DND-41 (cell line): ENCODE results near the gene RNASE8.

Source experiments
- ATAC-seq: fragments of 200-7000 bp; cut with Tn5 transposase; 3 replicates; pipeline ENCODE4 v1.9.1; 2021; ENCODE audit warnings: low read depth; ENCODE audit not compliant: insufficient read depth
- DNase-seq: peaks from one replicate; pipeline ENCODE4 v3.0.0-alpha.2; 2020
- H2AFZ ChIP-seq: 2 replicates; pipeline ENCODE4 v1.6.0; 2012; ENCODE audit warnings: low read depth, low read length
- H3K27ac ChIP-seq: 2 replicates; pipeline ENCODE4 v1.5.1; 2012; ENCODE audit warnings: low read length, inconsistent platforms
- H3K27me3 ChIP-seq: fragments of 200-600 bp; sonication (generic); 2 replicates; pipeline ENCODE4 v1.6.0; 2012; ENCODE audit warnings: low read length, mild to moderate bottlenecking, inconsistent platforms; ENCODE audit not compliant: insufficient read depth, poor library complexity
- H3K36me3 ChIP-seq: 2 replicates; pipeline ENCODE4 v1.5.1; 2012; ENCODE audit warnings: low read length, inconsistent platforms; ENCODE audit not compliant: insufficient read depth
- H3K4me1 ChIP-seq: 2 replicates; pipeline ENCODE4 v1.5.1; 2012; ENCODE audit warnings: mild to moderate bottlenecking, low read length; ENCODE audit not compliant: insufficient read depth
- H3K4me2 ChIP-seq: 2 replicates; pipeline ENCODE4 v1.6.0; 2012; ENCODE audit warnings: mild to moderate bottlenecking, moderate library complexity, low read length, inconsistent platforms; ENCODE audit not compliant: insufficient read depth
- H3K4me3 ChIP-seq, 2 experiments: fragments of 200-600 bp in 1 of 2; shearing (Covaris generic) in 1 of 2; 2 replicates each; pipeline ENCODE4 v1.5.1; 2012 to 2016; ENCODE audit warnings: inconsistent platforms in 2 of 2, low read length in 2 of 2, mild to moderate bottlenecking in 2 of 2, low read depth in 1 of 2, moderate library complexity in 1 of 2
- H3K79me2 ChIP-seq: 2 replicates; pipeline ENCODE4 v1.6.0; 2012; ENCODE audit warnings: low read length, inconsistent platforms; ENCODE audit not compliant: insufficient read depth
- H3K9ac ChIP-seq: 2 replicates; pipeline ENCODE4 v1.6.0; 2012; ENCODE audit warnings: low read depth, mild to moderate bottlenecking, inconsistent platforms, low read length, moderate library complexity
- H3K9me3 ChIP-seq: 2 replicates; pipeline ENCODE4 v1.5.1; 2012; ENCODE audit warnings: low read length, moderate library complexity, mild to moderate bottlenecking, inconsistent platforms; ENCODE audit not compliant: insufficient read depth, severe bottlenecking
- H4K20me1 ChIP-seq: 2 replicates; pipeline ENCODE4 v1.6.0; 2012; ENCODE audit warnings: low read length; ENCODE audit not compliant: insufficient read depth
- CTCF ChIP-seq: IDR thresholded peaks from 2 replicates; pipeline ENCODE4 v1.5.1; 2012; ENCODE audit warnings: borderline replicate concordance, low read length, moderate library complexity, mild to moderate bottlenecking; ENCODE audit not compliant: poor library complexity, severe bottlenecking; ENCODE audit errors: extremely low read depth
- EZH2 ChIP-seq: IDR thresholded peaks from 3 replicates; pipeline ENCODE4 v1.6.1; 2012; ENCODE audit warnings: borderline replicate concordance, low read depth, mild to moderate bottlenecking, moderate library complexity, low read length, inconsistent platforms; ENCODE audit not compliant: severe bottlenecking

The RNASE8 gene

DNA sequence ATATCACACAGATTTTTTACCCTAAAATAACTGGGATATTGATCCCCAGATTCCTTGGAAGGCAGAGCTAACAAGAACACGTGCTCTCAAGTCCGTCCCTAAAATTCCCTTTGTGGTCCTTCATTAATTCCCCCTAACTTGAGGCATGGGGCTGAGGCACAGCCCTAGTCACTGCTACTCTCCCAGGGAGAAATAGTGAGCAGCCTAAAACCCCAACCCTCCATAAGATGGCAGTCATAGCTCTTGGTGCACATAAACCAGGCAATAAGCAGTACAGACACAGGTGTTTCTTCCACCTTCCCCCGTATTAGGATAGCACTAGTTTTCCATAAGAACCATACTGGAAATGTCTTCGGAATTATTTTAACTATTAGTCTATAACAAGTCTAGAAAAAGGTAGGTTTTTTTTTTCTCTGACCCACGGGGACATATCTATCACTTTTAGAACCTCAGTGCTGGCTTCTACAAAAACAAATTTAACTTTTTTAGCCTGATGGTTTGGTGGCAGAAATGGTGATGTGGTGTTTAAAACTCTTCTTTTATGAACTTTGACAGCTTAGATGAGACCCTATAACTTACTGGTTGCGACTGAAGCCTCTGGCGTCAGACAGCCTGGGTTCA is 9.4 kb downstream of the RNASE8 start:
- TF ChIP-seq CTCF (peak; percentile 54), EZH2 (no peak)
- H3K4me2 ChIP-seq = no peak overlapping the region

GRCh38 chr14:21068521-21069387 is 11.1 kb downstream of the RNASE8 start:
- peaks cover 23% of the 10 kb centered on the region for H3K4me1 ChIP-seq
- no peak for TF ChIP-seq EZH2
- TF ChIP-seq CTCF = peak; percentile 54
- H3K27me3 ChIP-seq = peaks cover 59% of the 10 kb centered on the region
- no peak overlapping the region for H3K4me2 ChIP-seq
- peak; percentile 27 for DNase-seq
- no peak overlapping the region for H3K9ac ChIP-seq
- H3K79me2 ChIP-seq = no peaks in the 10 kb centered on the region
- H4K20me1 ChIP-seq = peaks cover 24% of the 10 kb centered on the region; the same call in 1 of the 2 replicates
- H3K9me3 ChIP-seq = no peaks in the 10 kb centered on the region
- no peak overlapping the region for H3K27ac ChIP-seq
- no peak for ATAC-seq
- no peak overlapping the region for H3K4me3 ChIP-seq
- H2AFZ ChIP-seq = no peak overlapping the region
- H3K36me3 ChIP-seq = no peaks in the 10 kb centered on the region

More for the DNA sequence above, 9.4 kb downstream of the RNASE8 start:
- Histone ChIP-seq H3K27ac (no peak overlapping the region), H3K9ac (no peak overlapping the region), H3K4me3 (no peak overlapping the region), H3K4me1 (peaks cover 19% of the 10 kb centered on the region), H4K20me1 (peaks cover 18% of the 10 kb centered on the region; the same call in 1 of the 2 replicates), H3K27me3 (peaks cover 56% of the 10 kb centered on the region), H3K36me3 (no peaks in the 10 kb centered on the region), H3K9me3 (no peaks in the 10 kb centered on the region), H2AFZ (no peak overlapping the region), H3K79me2 (no peaks in the 10 kb centered on the region)
- no peak for ATAC-seq
- DNase-seq = no peak

- Histone ChIP-seq H2AFZ (no peak overlapping the region), H3K27me3 (peaks cover 59% of the 10 kb centered on the region), H3K4me2 (peak overlapping the region; percentile 89), H3K27ac (no peak overlapping the region), H3K79me2 (no peaks in the 10 kb centered on the region), H4K20me1 (peaks cover 24% of the 10 kb centered on the region; the same call in 1 of the 2 replicates), H3K4me3 (peak overlapping the region in 1 of 2 experiments; percentile 58; a peak in 1 of 4 replicates), H3K9me3 (no peaks in the 10 kb centered on the region), H3K36me3 (no peaks in the 10 kb centered on the region), H3K9ac (no peak overlapping the region), H3K4me1 (peaks cover 23% of the 10 kb centered on the region)
- DNase-seq (no peak), ATAC-seq (no peak)
- TF ChIP-seq CTCF = no peak
- peak; percentile 88 for TF ChIP-seq EZH2
Measured at GRCh38 chr14:21069388-21070082, 11.9 kb downstream of the RNASE8 start.
